ENCODE results near the gene PTPRJ.

DNA sequence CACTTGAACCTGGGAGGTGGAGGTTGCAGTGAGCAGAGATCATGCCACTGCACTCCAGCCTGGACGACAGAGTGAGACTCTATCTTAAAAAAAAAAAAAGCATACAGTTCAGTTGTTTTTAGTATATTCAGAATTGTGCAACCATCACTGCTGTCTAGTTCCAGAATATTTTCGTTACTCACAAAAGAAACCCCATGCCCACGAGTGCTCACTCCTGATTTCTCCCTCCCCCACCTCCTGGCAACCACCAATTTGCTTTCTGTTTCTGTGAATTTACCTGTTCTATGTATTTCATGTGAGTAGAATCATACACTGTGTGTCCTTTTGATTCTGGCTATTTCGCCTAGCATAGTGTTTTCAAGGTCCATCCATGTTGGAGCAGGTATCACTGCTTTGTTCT lies 24.8 kb downstream of the PTPRJ start:
- TF ChIP-seq, protein P1, sequence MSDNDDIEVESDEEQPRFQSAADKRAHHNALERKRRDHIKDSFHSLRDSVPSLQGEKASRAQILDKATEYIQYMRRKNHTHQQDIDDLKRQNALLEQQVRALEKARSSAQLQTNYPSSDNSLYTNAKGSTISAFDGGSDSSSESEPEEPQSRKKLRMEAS (IDR thresholded peaks at IDR 0.05; ENCODE audit: low read depth, low read length), result no peak
- no peak for TF ChIP-seq POLR2A (IDR thresholded peaks at IDR 0.05; ENCODE audit: extremely low read depth, insufficient read length)
- no peak for TF ChIP-seq CTCF (IDR thresholded peaks at IDR 0.05; ENCODE audit: low read depth, low read length)
- TF ChIP-seq MYC (IDR thresholded peaks at IDR 0.05; ENCODE audit: low read depth, low read length), result no peak
